Erythroblast (primary cell): Measurements from ENCODE around the gene DYNC1I2.
"Not testable (repeated sequence)": the region's sequence is repeated elsewhere in the genome, so short reads cannot be mapped to it uniquely, and the experiment has no call there.

Experiments
- GATA1 ChIP-seq: IDR thresholded peaks from 2 replicates; pipeline ENCODE4 v1.6.1; 2011; ENCODE audit warnings: low read depth, mild to moderate bottlenecking, control low read depth, low read length, moderate library complexity
- POLR2A ChIP-seq: IDR thresholded peaks from 2 replicates; pipeline ENCODE4 v1.6.1; 2011; ENCODE audit warnings: mild to moderate bottlenecking, low read length

- TF ChIP-seq POLR2A, GATA1: not testable (repeated sequence)
Observed at GRCh38 chr2:171761176-171761575, 73.9 kb downstream of the DYNC1I2 start.
